Peyer's patch (tissue), 4 donors: ENCODE data around the gene TIAM2.

Experiments used
- CTCF ChIP-seq, 6 experiments: fragments of 450-650 bp in 4 of 6; fragments of 200-600 bp in 2 of 6; sonication (generic) in 1 of 6; IDR thresholded peaks; one replicate each; pipeline ENCODE4 v1.5.1; 2017 to 2019; ENCODE audit warnings: antibody characterized with exemption in 6 of 6, mild to moderate bottlenecking in 3 of 6, moderate library complexity in 1 of 6
- POLR2A ChIP-seq, 2 donors: fragments of 450-650 bp; IDR thresholded peaks; one replicate each; pipeline ENCODE4 v1.5.1; 2017; ENCODE audit warnings: antibody characterized with exemption in 2 of 2, mild to moderate bottlenecking in 2 of 2, moderate library complexity in 2 of 2

GRCh38 chr6:155108070-155108820, 113.1 kb downstream of the TIAM2 start:
- TF ChIP-seq CTCF (IDR thresholded peaks at IDR 0.05) (no peak), POLR2A (IDR thresholded peaks at IDR 0.05) (no peak)
